Erythroblast (primary cell): Measurements from ENCODE around the gene CEP250.
A peak's percentile ranks its signal among the peaks of the same experiment; 100 is the strongest.

Source experiments
- DNase-seq, 2 experiments: peaks; one replicate each; lab custom pipeline; 2025; lab: John Stamatoyannopoulos, UW
- GATA1 ChIP-seq: IDR thresholded peaks from 2 replicates; pipeline ENCODE4 v1.6.1; 2011; ENCODE audit warnings: low read depth, mild to moderate bottlenecking, control low read depth, low read length, moderate library complexity
- POLR2A ChIP-seq: IDR thresholded peaks from 2 replicates; pipeline ENCODE4 v1.6.1; 2011; ENCODE audit warnings: mild to moderate bottlenecking, low read length

Gene CEP250

GRCh38 chr20:35454881-35455609, at the start of gene CEP250:
Gene CEP250 (plus strand): TSS chr20:35455598. CDS start chr20:35462368, 6,770 bp downstream.
- TF ChIP-seq GATA1 (no peak), POLR2A (peak; percentile 77)

GRCh38 chr20:35405775-35406174, 49.6 kb upstream of the CEP250 start:
- DNase-seq, result no peak
- TF ChIP-seq POLR2A (no peak), GATA1 (no peak)

More at GRCh38 chr20:35454881-35455609, at the start of gene CEP250:
- peak; percentile 97 for DNase-seq

- TF ChIP-seq POLR2A, result no peak
- no peak for TF ChIP-seq GATA1
- no peak for DNase-seq
These were observed 47.1 kb upstream of the CEP250 start for GRCh38 chr20:35408270-35408669.

GRCh38 chr20:35409542-35409941, 45.9 kb upstream of the CEP250 start:
- no peak for DNase-seq
- no peak for TF ChIP-seq POLR2A
- TF ChIP-seq GATA1, result no peak

GRCh38 chr20:35410613-35411012, 44.8 kb upstream of the CEP250 start:
- TF ChIP-seq GATA1 (no peak), POLR2A (no peak)
- DNase-seq, result peak in 1 of 2 experiments; percentile 20

- DNase-seq, result no peak
- TF ChIP-seq POLR2A (no peak), GATA1 (no peak)
These were observed 34.1 kb upstream of the CEP250 start for GRCh38 chr20:35421322-35421721.

GRCh38 chr20:35431621-35432429, 23.6 kb upstream of the CEP250 start:
- TF ChIP-seq GATA1, result no peak
- no peak for TF ChIP-seq POLR2A
- DNase-seq, result no peak

- no peak for DNase-seq
- TF ChIP-seq GATA1 (no peak), POLR2A (no peak)
These were observed 23.0 kb upstream of the CEP250 start for GRCh38 chr20:35432430-35432735.

- no peak for DNase-seq
- no peak for TF ChIP-seq POLR2A
These were observed 22.1 kb upstream of the CEP250 start for GRCh38 chr20:35433337-35433736.

- no peak for DNase-seq
- no peak for TF ChIP-seq GATA1
- TF ChIP-seq POLR2A, result no peak
These were observed 21.1 kb upstream of the CEP250 start for GRCh38 chr20:35434085-35435005.

- TF ChIP-seq POLR2A, result no peak
- TF ChIP-seq GATA1, result no peak
These were observed 19.2 kb upstream of the CEP250 start for GRCh38 chr20:35436177-35436573.

GRCh38 chr20:35437599-35437998, 17.8 kb upstream of the CEP250 start:
- TF ChIP-seq GATA1 (no peak), POLR2A (no peak)
- no peak for DNase-seq

More at GRCh38 chr20:35436177-35436573, 19.2 kb upstream of the CEP250 start:
- DNase-seq, result no peak

- no peak for TF ChIP-seq GATA1
- no peak for TF ChIP-seq POLR2A
- DNase-seq, result no peak
These were observed 12.4 kb upstream of the CEP250 start for GRCh38 chr20:35443003-35443402.
